Fibroblast of mammary gland (primary cell): Measurements from ENCODE around the gene BAAT.

Experiments used
- DNase-seq: peaks from one replicate; pipeline ENCODE4 v3.0.0-alpha.2; 2010; ENCODE audit warnings: low read depth
- H3K4me3 ChIP-seq: 2 replicates; pipeline ENCODE4 v1.5.1; 2011; ENCODE audit warnings: low read depth, mild to moderate bottlenecking, low read length, moderate library complexity; ENCODE audit not compliant: control insufficient read depth
- TF ChIP-seq, protein P1 (sequence below): conservative IDR thresholded peaks from 2 replicates; pipeline ENCODE4 v1.5.1; 2011; ENCODE audit warnings: low read depth, low read length, inconsistent platforms; ENCODE audit not compliant: control insufficient read depth, insufficient read depth

The BAAT gene

GRCh38 chr9:101388507-101388993, 3.7 kb upstream of the BAAT start:
- no peak overlapping the region for H3K4me3 ChIP-seq
- DNase-seq, result peak; percentile 27
- TF ChIP-seq, protein P1, sequence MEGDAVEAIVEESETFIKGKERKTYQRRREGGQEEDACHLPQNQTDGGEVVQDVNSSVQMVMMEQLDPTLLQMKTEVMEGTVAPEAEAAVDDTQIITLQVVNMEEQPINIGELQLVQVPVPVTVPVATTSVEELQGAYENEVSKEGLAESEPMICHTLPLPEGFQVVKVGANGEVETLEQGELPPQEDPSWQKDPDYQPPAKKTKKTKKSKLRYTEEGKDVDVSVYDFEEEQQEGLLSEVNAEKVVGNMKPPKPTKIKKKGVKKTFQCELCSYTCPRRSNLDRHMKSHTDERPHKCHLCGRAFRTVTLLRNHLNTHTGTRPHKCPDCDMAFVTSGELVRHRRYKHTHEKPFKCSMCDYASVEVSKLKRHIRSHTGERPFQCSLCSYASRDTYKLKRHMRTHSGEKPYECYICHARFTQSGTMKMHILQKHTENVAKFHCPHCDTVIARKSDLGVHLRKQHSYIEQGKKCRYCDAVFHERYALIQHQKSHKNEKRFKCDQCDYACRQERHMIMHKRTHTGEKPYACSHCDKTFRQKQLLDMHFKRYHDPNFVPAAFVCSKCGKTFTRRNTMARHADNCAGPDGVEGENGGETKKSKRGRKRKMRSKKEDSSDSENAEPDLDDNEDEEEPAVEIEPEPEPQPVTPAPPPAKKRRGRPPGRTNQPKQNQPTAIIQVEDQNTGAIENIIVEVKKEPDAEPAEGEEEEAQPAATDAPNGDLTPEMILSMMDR, result peak; percentile 51

- TF ChIP-seq, protein P1, result peak; percentile 79
- peak; percentile 74 for DNase-seq
- no peak overlapping the region for H3K4me3 ChIP-seq
Observed at GRCh38 chr9:101387871-101388506, 3.2 kb upstream of the BAAT start.

DNA sequence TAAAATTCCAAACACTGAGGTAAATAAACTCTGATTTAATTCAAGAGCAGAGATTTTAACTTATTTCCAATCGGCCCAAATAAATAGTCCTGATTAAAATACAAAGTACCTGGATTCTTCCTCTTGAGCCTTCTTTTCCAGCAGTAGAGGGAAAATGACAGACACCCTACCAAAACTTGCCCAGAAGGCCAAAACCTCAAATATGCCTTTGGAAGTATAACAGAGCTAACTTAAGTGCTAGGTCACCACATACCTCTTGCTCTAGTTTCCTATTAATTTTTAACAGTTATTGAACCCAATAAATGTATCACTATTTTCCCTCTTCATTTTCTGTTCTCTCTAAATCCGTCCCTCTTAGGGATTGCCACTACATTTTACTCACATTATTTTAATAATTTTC, 1.4 kb downstream of the BAAT start:
- no peak overlapping the region for H3K4me3 ChIP-seq
- no peak for DNase-seq
- TF ChIP-seq, protein P1, result no peak

GRCh38 chr9:101381833-101382342, 2.9 kb downstream of the BAAT start:
- no peak for DNase-seq
- H3K4me3 ChIP-seq, result no peak overlapping the region
- TF ChIP-seq, protein P1, result no peak

- TF ChIP-seq, protein P1, result no peak
- no peak for DNase-seq
- H3K4me3 ChIP-seq, result no peak overlapping the region
Observed at GRCh38 chr9:101381118-101381517, 3.7 kb downstream of the BAAT start.

DNA sequence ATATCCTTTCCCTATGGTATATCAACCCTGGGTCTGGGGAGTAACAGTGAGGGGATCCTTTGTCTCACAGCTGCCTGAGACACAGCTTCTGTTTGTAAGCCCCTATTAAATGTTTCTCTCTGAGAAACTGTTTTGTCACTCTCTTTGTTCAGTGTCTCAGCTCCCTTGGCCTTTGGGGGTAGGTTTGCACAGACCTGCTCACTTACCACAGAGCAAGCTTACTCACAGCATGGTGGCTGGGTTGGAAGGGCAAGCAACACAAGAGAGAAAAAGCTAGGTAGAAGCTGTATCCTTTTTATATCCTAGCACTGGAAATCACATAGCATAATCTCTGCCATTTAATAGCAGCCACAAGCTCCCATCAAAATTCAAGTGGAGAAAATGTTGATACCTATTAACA, 4.5 kb downstream of the BAAT start:
- no peak for DNase-seq
- TF ChIP-seq, protein P1, result no peak
- H3K4me3 ChIP-seq, result no peak overlapping the region
